ENCODE measurements around the gene EPS8.

The EPS8 gene

DNA sequence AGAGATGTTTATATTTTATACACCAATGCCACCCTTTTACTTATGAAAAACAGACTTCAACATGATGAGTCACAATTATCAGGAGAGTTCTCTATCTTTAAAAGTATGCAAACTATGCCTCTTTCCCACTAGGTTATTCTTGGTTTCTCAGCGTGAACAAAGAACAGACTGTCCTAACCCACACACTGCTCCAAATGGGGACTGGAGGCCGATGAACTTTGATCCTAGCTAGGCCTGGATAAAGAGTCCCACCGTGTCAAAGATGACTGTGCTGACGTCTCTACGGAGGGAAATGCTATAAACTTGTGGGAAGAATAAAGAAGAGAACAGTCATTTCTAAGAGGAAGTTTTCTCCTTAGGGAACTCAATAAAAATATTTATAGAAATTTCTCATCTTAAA lies 160.1 kb downstream of the EPS8 start:
- H2BK120ac ChIP-seq (ENCODE audit: low read depth, low read length) = no peak overlapping the region
- no peak overlapping the region for H3K4me2 ChIP-seq (ENCODE audit: insufficient read depth, low read length, poor library complexity, severe bottlenecking)
- H3K9ac ChIP-seq (ENCODE audit: low read depth, low read length, poor library complexity) = no peak overlapping the region
- H3K27me3 ChIP-seq (ENCODE audit: control insufficient read depth in 3 of 3, insufficient read depth in 3 of 3, low read depth in 1 of 3, low read length in 3 of 3) = no peaks in the 10 kb centered on the region
- H3K36me3 ChIP-seq (replicated peaks in 1 of 2; ENCODE audit: control insufficient read depth in 2 of 2, insufficient read depth in 2 of 2, low read length in 2 of 2) = peaks cover 2 to 10% of the 10 kb centered on the region in 2 donors
- WGBS, 2 donors (ENCODE audit: extremely low coverage in 2 of 2, insufficient read length in 2 of 2, insufficient replicate concordance in 1 of 2) = no CpG with 5 or more reads among the region's 5 CpGs
- H3K4me1 ChIP-seq (ENCODE audit: control insufficient read depth in 2 of 2, insufficient read depth in 1 of 2, low read depth in 1 of 2, low read length in 2 of 2) = peaks cover 6 to 45% of the 10 kb centered on the region in 2 donors
- H2BK5ac ChIP-seq (ENCODE audit: low read length) = no peak overlapping the region
- no peak overlapping the region for H3K4ac ChIP-seq (ENCODE audit: low read length)
- H4K8ac ChIP-seq (ENCODE audit: low read depth, low read length) = no peak overlapping the region
- H2BK12ac ChIP-seq (ENCODE audit: low read length) = no peak overlapping the region
- no peak overlapping the region for H3K14ac ChIP-seq (ENCODE audit: low read length)
- H3K27ac ChIP-seq (replicated peaks; ENCODE audit: low read length) = peak overlapping the region; percentile 8
- no peak overlapping the region for H2AK5ac ChIP-seq (ENCODE audit: low read depth, low read length)
- H4K91ac ChIP-seq (ENCODE audit: low read depth, low read length, poor library complexity) = no peak overlapping the region
- no peaks in the 10 kb centered on the region for H3K9me3 ChIP-seq (replicated peaks in 1 of 2; ENCODE audit: control insufficient read depth in 2 of 2, insufficient read depth in 1 of 2, low read depth in 1 of 2, low read length in 2 of 2)
- H3K23ac ChIP-seq (ENCODE audit: low read depth, low read length, poor library complexity) = no peak overlapping the region
- no peak overlapping the region for H3K4me3 ChIP-seq (ENCODE audit: low read length in 2 of 2)
- H2AFZ ChIP-seq (ENCODE audit: low read length) = no peak overlapping the region
- no peaks in the 10 kb centered on the region for H3K79me1 ChIP-seq (ENCODE audit: low read depth, low read length)
- peak; percentile 66 for DNase-seq (ENCODE audit: low spot score)
- H3K18ac ChIP-seq (ENCODE audit: low read length) = no peak overlapping the region
- no peak overlapping the region for H2BK15ac ChIP-seq (ENCODE audit: low read length)

GRCh38 chr12:15627995-15628945 lies 160.9 kb downstream of the EPS8 start:
- Histone ChIP-seq H3K27ac (replicated peaks; ENCODE audit: low read length) (peak overlapping the region; percentile 76), H3K4me1 (ENCODE audit: control insufficient read depth in 2 of 2, insufficient read depth in 1 of 2, low read depth in 1 of 2, low read length in 2 of 2) (peaks cover 3 to 44% of the 10 kb centered on the region in 2 donors), H3K36me3 (replicated peaks in 1 of 2; ENCODE audit: control insufficient read depth in 2 of 2, insufficient read depth in 2 of 2, low read length in 2 of 2) (peaks cover 4 to 16% of the 10 kb centered on the region in 2 donors), H3K14ac (ENCODE audit: low read length) (no peak overlapping the region), H3K18ac (ENCODE audit: low read length) (no peak overlapping the region), H4K91ac (ENCODE audit: low read depth, low read length, poor library complexity) (no peak overlapping the region), H2BK12ac (ENCODE audit: low read length) (no peak overlapping the region), H3K9me3 (replicated peaks in 1 of 2; ENCODE audit: control insufficient read depth in 2 of 2, insufficient read depth in 1 of 2, low read depth in 1 of 2, low read length in 2 of 2) (no peaks in the 10 kb centered on the region), H3K9ac (ENCODE audit: low read depth, low read length, poor library complexity) (no peak overlapping the region), H3K4me2 (ENCODE audit: insufficient read depth, low read length, poor library complexity, severe bottlenecking) (no peak overlapping the region), H3K4ac (ENCODE audit: low read length) (no peak overlapping the region), H3K79me1 (ENCODE audit: low read depth, low read length) (no peaks in the 10 kb centered on the region), H3K4me3 (ENCODE audit: low read length in 2 of 2) (no peak overlapping the region), H2BK15ac (ENCODE audit: low read length) (no peak overlapping the region), H2AK5ac (ENCODE audit: low read depth, low read length) (no peak overlapping the region), H2AFZ (ENCODE audit: low read length) (peak overlapping the region; percentile 47), H2BK5ac (ENCODE audit: low read length) (no peak overlapping the region), H2BK120ac (ENCODE audit: low read depth, low read length) (no peak overlapping the region), H3K27me3 (ENCODE audit: control insufficient read depth in 3 of 3, insufficient read depth in 3 of 3, low read depth in 1 of 3, low read length in 3 of 3) (no peaks in the 10 kb centered on the region), H3K23ac (ENCODE audit: low read depth, low read length, poor library complexity) (no peak overlapping the region), H4K8ac (ENCODE audit: low read depth, low read length) (no peak overlapping the region)
- no CpG with 5 or more reads among the region's 4 CpGs for WGBS, 2 donors (ENCODE audit: extremely low coverage in 2 of 2, insufficient read length in 2 of 2, insufficient replicate concordance in 1 of 2)
- no peak for DNase-seq (ENCODE audit: low spot score)

DNA sequence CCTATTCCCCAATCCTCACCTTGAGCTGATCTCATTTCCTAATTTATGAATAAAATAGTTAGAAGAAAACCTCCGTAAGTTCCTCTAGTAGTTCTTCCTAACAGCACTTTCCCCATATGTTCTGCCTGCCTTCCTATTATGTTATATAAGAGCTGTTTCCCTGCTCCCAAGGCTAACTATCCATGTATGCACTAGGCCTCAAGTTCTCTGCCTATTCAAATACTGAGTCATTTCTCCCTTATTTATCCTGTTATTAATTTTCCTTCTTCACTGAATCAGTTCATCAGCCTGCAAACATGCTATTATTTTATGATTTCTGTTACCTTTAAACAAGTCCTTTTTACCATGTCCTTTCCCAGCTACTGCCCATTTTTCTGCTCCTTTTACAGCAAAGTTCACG lies 164.1 kb downstream of the EPS8 start:
- Histone ChIP-seq H3K4me3 (ENCODE audit: low read length in 2 of 2) (no peak overlapping the region), H3K36me3 (replicated peaks in 1 of 2; ENCODE audit: control insufficient read depth in 2 of 2, insufficient read depth in 2 of 2, low read length in 2 of 2) (peaks cover 2 to 37% of the 10 kb centered on the region in 2 donors), H4K8ac (ENCODE audit: low read depth, low read length) (no peak overlapping the region), H3K4ac (ENCODE audit: low read length) (no peak overlapping the region), H2BK120ac (ENCODE audit: low read depth, low read length) (no peak overlapping the region), H2BK12ac (ENCODE audit: low read length) (no peak overlapping the region), H3K23ac (ENCODE audit: low read depth, low read length, poor library complexity) (no peak overlapping the region), H4K91ac (ENCODE audit: low read depth, low read length, poor library complexity) (no peak overlapping the region), H2BK5ac (ENCODE audit: low read length) (no peak overlapping the region), H3K79me1 (ENCODE audit: low read depth, low read length) (no peaks in the 10 kb centered on the region), H3K4me1 (ENCODE audit: control insufficient read depth in 2 of 2, insufficient read depth in 1 of 2, low read depth in 1 of 2, low read length in 2 of 2) (peaks cover 0 to 28% of the 10 kb centered on the region in 2 donors), H3K4me2 (ENCODE audit: insufficient read depth, low read length, poor library complexity, severe bottlenecking) (no peak overlapping the region), H3K9me3 (replicated peaks in 1 of 2; ENCODE audit: control insufficient read depth in 2 of 2, insufficient read depth in 1 of 2, low read depth in 1 of 2, low read length in 2 of 2) (no peaks in the 10 kb centered on the region), H2AK5ac (ENCODE audit: low read depth, low read length) (no peak overlapping the region), H2AFZ (ENCODE audit: low read length) (no peak overlapping the region), H3K27me3 (ENCODE audit: control insufficient read depth in 3 of 3, insufficient read depth in 3 of 3, low read depth in 1 of 3, low read length in 3 of 3) (no peaks in the 10 kb centered on the region), H3K18ac (ENCODE audit: low read length) (no peak overlapping the region), H3K9ac (ENCODE audit: low read depth, low read length, poor library complexity) (no peak overlapping the region), H2BK15ac (ENCODE audit: low read length) (no peak overlapping the region), H3K27ac (replicated peaks; ENCODE audit: low read length) (no peak overlapping the region), H3K14ac (ENCODE audit: low read length) (no peak overlapping the region)
- DNase-seq (ENCODE audit: low spot score) = no peak
- no CpG with 5 or more reads among the region's 2 CpGs for WGBS, 2 donors (ENCODE audit: extremely low coverage in 2 of 2, insufficient read length in 2 of 2, insufficient replicate concordance in 1 of 2)

DNA sequence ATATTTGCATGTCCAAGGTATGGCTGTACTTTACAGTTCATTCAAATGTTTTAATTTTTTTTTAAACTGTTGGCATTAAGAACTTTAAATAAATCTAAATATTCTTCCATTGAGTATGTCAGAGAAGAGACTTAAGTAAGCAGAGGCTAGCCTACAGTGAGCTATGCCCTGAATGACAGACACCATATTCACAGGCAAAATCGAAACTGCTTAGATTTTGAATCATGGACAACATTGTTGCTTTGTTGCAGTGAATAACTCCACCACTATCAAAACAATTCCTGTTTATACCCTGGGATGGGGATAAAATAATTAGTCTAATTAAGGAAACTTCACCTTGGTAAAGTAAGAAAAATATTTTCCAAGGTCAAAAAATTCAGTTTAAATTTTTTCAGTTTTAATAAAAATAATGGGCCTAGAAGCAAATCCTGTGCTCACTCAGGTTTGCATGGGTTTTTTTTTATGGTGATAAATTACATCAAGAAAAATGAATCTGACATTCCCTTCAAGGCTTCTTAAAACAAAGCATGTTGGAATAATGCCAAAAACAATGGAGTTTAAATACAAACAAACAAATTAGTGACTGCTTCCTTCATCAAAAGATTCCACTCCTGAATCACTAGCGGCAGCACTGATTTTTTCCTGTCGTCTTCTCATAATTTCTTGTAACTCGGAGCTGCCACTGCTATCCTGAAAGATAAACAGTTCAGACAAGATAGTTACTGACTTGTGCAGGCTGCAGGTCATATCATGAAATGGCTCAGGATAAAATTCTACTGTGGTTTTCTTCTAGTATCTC lies 168.2 kb downstream of the EPS8 start:
- no peak overlapping the region for H3K27ac ChIP-seq (replicated peaks; ENCODE audit: low read length)
- no peak overlapping the region for H4K91ac ChIP-seq (ENCODE audit: low read depth, low read length, poor library complexity)
- no peak overlapping the region for H2BK12ac ChIP-seq (ENCODE audit: low read length)
- no peak overlapping the region for H2AK5ac ChIP-seq (ENCODE audit: low read depth, low read length)
- H3K27me3 ChIP-seq (ENCODE audit: control insufficient read depth in 3 of 3, insufficient read depth in 3 of 3, low read depth in 1 of 3, low read length in 3 of 3) = no peaks in the 10 kb centered on the region
- WGBS, 2 donors (ENCODE audit: extremely low coverage in 2 of 2, insufficient read length in 2 of 2, insufficient replicate concordance in 1 of 2) = no CpG with 5 or more reads among the region's 4 CpGs
- H3K9ac ChIP-seq (ENCODE audit: low read depth, low read length, poor library complexity) = no peak overlapping the region
- no peak overlapping the region for H3K18ac ChIP-seq (ENCODE audit: low read length)
- no peak overlapping the region for H2BK15ac ChIP-seq (ENCODE audit: low read length)
- H4K8ac ChIP-seq (ENCODE audit: low read depth, low read length) = no peak overlapping the region
- peaks cover 2 to 49% of the 10 kb centered on the region in 2 donors for H3K36me3 ChIP-seq (replicated peaks in 1 of 2; ENCODE audit: control insufficient read depth in 2 of 2, insufficient read depth in 2 of 2, low read length in 2 of 2)
- H2AFZ ChIP-seq (ENCODE audit: low read length) = no peak overlapping the region
- H3K4me1 ChIP-seq (ENCODE audit: control insufficient read depth in 2 of 2, insufficient read depth in 1 of 2, low read depth in 1 of 2, low read length in 2 of 2) = peaks cover 0 to 12% of the 10 kb centered on the region in 2 donors
- no peak overlapping the region for H3K4me2 ChIP-seq (ENCODE audit: insufficient read depth, low read length, poor library complexity, severe bottlenecking)
- H3K9me3 ChIP-seq (replicated peaks in 1 of 2; ENCODE audit: control insufficient read depth in 2 of 2, insufficient read depth in 1 of 2, low read depth in 1 of 2, low read length in 2 of 2) = peaks cover 0 to 12% of the 10 kb centered on the region in 2 donors
- no peak overlapping the region for H3K4me3 ChIP-seq (ENCODE audit: low read length in 2 of 2)
- H3K79me1 ChIP-seq (ENCODE audit: low read depth, low read length) = peaks cover 2% of the 10 kb centered on the region
- H3K14ac ChIP-seq (ENCODE audit: low read length) = no peak overlapping the region
- H2BK5ac ChIP-seq (ENCODE audit: low read length) = no peak overlapping the region
- H3K23ac ChIP-seq (ENCODE audit: low read depth, low read length, poor library complexity) = no peak overlapping the region
- H2BK120ac ChIP-seq (ENCODE audit: low read depth, low read length) = no peak overlapping the region
- no peak for DNase-seq (ENCODE audit: low spot score)
- no peak overlapping the region for H3K4ac ChIP-seq (ENCODE audit: low read length)

Measured in neuronal stem cell (in vitro differentiated cells).